ENCODE measurements around the gene KLHL36.

DNA sequence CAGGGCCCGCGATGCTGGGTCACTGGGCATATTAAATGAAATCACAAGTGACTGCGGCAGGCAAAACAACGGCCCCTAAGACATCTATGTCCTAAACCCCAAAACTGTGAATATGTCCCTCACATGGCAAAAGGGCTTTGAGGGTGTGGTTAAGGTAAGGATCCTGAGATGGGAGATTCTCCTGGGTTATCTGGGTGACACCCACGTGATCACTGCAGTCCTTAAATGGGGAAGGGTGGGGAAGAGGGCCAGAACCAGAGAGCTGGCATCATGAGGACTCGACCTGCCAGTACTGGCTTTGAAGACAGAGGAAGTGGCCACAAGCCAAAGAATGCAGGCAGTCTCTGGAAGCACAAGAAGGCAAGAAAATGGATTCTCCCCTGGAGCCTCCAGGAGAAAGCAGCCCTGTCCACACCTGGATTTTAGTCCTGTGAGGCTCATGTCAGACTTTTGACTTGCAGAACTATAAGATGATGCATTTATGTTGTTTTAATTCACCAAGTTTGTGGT, 42.9 kb upstream of the KLHL36 start:
- TF ChIP-seq POLR2AphosphoS5 (IDR thresholded peaks at IDR 0.05) (no peak), CTCF (IDR thresholded peaks at IDR 0.05 in 8 of 11, conservative IDR thresholded peaks at IDR 0.05 in 3 of 11) (no peak), POLR2A (IDR thresholded peaks at IDR 0.05) (no peak)

Measured in spleen (tissue), 7 donors.